AG04449 (cell line): ENCODE results near the gene MLLT1.

ENCODE experiments used
- CTCF ChIA-PET: fragments of 350-600 bp; formaldehyde crosslinking; extraction: SDS; loops from one replicate; lab custom pipeline; 2021; ENCODE audit warnings: antibody characterized with exemption; lab: Yijun Ruan, JAX
- POLR2A ChIA-PET: fragments of 400-600, 350-600 bp; formaldehyde crosslinking; extraction: SDS; loops from one replicate; lab custom pipeline; 2020; ENCODE audit warnings: antibody characterized with exemption, inconsistent platforms; lab: Yijun Ruan, JAX
- DNase-seq: peaks from one replicate; pipeline ENCODE4 v3.0.0-alpha.2; 2010; ENCODE audit warnings: low read depth, low spot score
- H3K4me3 ChIP-seq: 2 replicates; pipeline ENCODE4 v1.5.1; 2011; ENCODE audit warnings: low read depth, mild to moderate bottlenecking, control low read depth, low read length
- TF ChIP-seq, protein P1 (sequence below): IDR thresholded peaks from one replicate; pipeline ENCODE4 v1.5.1; 2011; ENCODE audit warnings: mild to moderate bottlenecking, moderate library complexity, low read length, control low read depth, inconsistent platforms; ENCODE audit not compliant: insufficient read depth; ENCODE audit errors: missing control alignments

Gene MLLT1

DNA sequence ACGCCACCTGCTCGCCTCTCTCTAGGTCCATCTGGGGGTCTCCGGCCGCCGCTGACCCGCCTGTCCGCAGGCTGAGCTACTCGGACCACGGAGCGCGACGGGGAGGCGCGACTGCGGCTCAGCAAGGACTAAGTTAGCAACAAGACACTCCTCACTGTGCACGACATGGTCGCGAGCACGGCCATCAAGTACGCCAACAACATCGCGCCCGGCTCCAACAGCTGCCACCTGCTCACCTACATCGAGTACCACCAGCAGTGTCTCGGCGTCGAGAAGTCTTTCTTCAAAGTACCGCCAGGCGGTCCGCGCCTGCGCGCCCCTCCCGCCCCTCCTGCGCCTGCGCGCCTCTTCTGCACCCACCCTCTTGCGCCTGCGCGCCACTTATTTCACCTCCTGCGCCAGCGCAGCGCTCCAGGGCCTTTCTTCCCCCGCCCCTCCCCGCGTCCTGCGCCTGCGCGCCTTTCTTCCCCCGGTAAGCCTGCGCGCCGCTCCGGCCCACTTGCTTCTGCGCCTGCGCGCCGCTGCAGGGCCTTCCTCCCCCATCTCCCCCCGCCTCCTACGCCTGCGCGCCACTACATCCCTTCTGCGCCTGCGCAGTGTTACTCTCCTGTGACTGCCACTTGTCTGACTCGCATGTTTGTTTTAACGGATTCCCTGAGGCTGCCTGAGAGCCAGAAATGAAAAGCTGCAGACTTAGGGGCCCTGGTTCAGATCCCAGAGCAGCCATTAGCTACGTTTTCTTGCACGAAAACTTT, 80.4 kb downstream of the MLLT1 start:
- TF ChIP-seq, protein P1, sequence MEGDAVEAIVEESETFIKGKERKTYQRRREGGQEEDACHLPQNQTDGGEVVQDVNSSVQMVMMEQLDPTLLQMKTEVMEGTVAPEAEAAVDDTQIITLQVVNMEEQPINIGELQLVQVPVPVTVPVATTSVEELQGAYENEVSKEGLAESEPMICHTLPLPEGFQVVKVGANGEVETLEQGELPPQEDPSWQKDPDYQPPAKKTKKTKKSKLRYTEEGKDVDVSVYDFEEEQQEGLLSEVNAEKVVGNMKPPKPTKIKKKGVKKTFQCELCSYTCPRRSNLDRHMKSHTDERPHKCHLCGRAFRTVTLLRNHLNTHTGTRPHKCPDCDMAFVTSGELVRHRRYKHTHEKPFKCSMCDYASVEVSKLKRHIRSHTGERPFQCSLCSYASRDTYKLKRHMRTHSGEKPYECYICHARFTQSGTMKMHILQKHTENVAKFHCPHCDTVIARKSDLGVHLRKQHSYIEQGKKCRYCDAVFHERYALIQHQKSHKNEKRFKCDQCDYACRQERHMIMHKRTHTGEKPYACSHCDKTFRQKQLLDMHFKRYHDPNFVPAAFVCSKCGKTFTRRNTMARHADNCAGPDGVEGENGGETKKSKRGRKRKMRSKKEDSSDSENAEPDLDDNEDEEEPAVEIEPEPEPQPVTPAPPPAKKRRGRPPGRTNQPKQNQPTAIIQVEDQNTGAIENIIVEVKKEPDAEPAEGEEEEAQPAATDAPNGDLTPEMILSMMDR, result peak; percentile 22
- peak; percentile 84 for DNase-seq
- ChIA-PET CTCF (interaction anchor here (1.0 to 5.4 kb wide), 5 partner anchors 9 to 150 kb away, joined by 3 to 34 read pairs (median 3); no protein-coding TSS in a partner anchor), POLR2A (interaction anchor here (0.6 kb wide), 1 partner anchor 1632 kb away, joined by 3 read pairs; no protein-coding TSS in a partner anchor)
- peak overlapping the region; percentile 95 for H3K4me3 ChIP-seq

DNA sequence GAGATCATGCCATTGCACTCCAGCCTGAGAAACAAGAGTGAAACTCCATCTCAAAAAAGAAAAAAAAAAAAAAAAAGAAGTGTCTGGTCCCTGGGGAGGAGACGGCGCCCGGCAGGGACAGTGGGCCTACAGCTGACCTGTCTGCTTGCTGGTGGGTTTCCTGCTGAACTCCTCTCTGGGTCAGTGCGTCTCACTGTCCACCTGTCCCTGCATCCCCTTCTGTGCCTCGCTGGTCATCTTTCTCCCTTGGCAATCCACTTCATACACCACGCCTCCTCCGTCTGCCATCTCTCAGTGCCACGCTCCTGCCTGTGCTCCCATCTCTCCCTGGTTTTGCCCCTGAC, 80.9 kb downstream of the MLLT1 start:
- CTCF ChIA-PET, result interaction anchor here (1.2 to 5.4 kb wide), 3 partner anchors 15 to 25 kb away, joined by 3 to 34 read pairs (median 4); no protein-coding TSS in a partner anchor
- DNase-seq, result no peak
- POLR2A ChIA-PET, result no interaction called here
- TF ChIP-seq, protein P1, result no peak
- H3K4me3 ChIP-seq, result peak overlapping the region; percentile 95

DNA sequence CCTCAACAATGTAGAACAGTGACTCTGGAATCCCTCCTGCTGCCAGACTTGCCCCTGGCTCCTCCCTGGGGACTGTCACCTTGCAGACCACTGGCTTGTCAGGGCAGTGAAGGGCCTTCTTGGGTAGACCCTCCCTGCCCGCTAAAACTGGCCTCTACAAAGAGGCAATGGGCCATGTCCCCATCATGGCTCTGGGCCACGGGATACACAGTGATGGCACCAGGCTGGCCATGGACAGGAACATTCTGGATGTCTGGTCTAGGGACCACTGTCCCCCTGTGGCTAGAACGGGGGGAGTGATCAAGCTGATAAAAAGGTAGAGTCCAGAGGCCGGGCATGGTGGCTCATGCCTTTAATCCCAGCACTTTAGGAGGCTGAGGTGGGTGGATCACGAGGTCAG, 83.4 kb downstream of the MLLT1 start:
- ChIA-PET POLR2A (no interaction called here), CTCF (interaction anchor here (1.5 kb wide), 1 partner anchor 157 kb away, joined by 5 read pairs; no protein-coding TSS in a partner anchor)
- H3K4me3 ChIP-seq, result no peak overlapping the region
- DNase-seq, result no peak
- TF ChIP-seq, protein P1, result no peak

DNA sequence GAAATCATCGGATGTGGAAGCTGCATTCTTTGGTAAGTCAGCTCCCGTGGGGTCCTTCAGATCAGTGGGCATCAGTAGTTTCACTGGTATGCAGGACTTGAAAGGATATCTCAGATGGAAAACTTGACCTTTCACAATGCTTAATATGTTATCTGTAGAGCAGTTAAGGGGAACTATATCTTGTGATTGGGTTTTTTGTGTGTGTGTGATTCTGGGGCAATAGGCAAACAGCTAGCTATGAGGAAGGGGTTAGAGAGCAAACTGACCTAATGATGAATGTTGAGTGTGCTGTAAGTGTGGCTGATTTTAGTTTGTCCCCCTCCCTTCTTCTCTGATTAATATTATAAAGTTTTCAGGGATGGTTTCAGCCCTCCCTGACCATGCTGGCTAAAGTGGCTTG, 91.0 kb downstream of the MLLT1 start:
- no peak for DNase-seq
- TF ChIP-seq, protein P1, result no peak
- ChIA-PET CTCF (no interaction called here), POLR2A (no interaction called here)
- H3K4me3 ChIP-seq, result no peak overlapping the region

DNA sequence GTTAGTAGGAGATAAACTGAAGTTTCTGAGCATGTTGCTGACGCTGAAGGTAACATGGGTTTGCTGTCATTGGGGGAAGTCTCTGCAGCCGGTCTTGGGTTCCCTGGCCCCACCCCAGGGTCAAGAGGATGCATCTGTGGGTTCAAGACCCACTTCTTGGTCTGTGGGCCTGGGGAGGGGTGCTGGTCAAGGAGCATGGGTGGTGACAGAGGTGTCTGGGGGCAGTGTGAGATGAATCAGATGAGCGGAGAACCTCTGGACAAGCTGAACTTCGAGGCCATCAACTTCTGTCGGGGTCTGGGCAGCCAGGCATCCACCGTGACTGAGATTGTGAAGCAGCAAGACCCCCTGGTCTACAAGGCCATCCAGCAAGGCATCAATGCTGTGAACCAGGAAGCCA, 92.4 kb downstream of the MLLT1 start:
- CTCF ChIA-PET, result interaction anchor here (0.7 to 1.1 kb wide), 2 partner anchors 61 to 140 kb away, joined by 3 read pairs; no protein-coding TSS in a partner anchor
- DNase-seq, result no peak
- POLR2A ChIA-PET, result no interaction called here

More for the DNA sequence above, 92.4 kb downstream of the MLLT1 start:
- H3K4me3 ChIP-seq, result no peak overlapping the region
- TF ChIP-seq, protein P1, result no peak
